Measurements from ENCODE around the gene TMIGD1. TPM values are rescaled to one million over a fixed set of nuclear protein-coding genes. Genes with fewer than 3 reads are reported as not detected.
A peak's percentile ranks its signal among the peaks of the same experiment; 100 is the strongest.

TMIGD1 gene
- total and polyA plus RNA-seq, 10 of the 15 experiments (the other 5 are each of a cell fraction or from before 2014, with no cell fraction given) = not detected

GRCh38 chr17:30332057-30332542 lies 1.8 kb downstream of the TMIGD1 start (continued):
- no peak for TF ChIP-seq CUX1 (IDR thresholded peaks at IDR 0.05; ENCODE audit: insufficient replicate concordance, low read depth, low read length)
- TF ChIP-seq RELB (IDR thresholded peaks at IDR 0.05; ENCODE audit: low read depth) = peak; percentile 25; the same call in 1 of the 2 replicates
- TF ChIP-seq POLR2A (IDR thresholded peaks at IDR 0.05; ENCODE audit: low read depth, low read length) = no peak
- TF ChIP-seq MXI1 (IDR thresholded peaks at IDR 0.05; ENCODE audit: low read depth, low read length) = no peak
- no peak for TF ChIP-seq SMC3 (IDR thresholded peaks at IDR 0.05; ENCODE audit: borderline replicate concordance, low read length)
- no peak for TF ChIP-seq RFX5 (IDR thresholded peaks at IDR 0.05; ENCODE audit: low read depth, low read length)
- TF ChIP-seq PKNOX1 (IDR thresholded peaks at IDR 0.05) = 0 out of 2 replicates have a peak, but pooled peaks have one; percentile 33
- no peak for TF ChIP-seq JUND (IDR thresholded peaks at IDR 0.05; ENCODE audit: low read depth, low read length)
- no peak for TF ChIP-seq ESRRA (IDR thresholded peaks at IDR 0.05; ENCODE audit: low read length)
- TF ChIP-seq SKIL (IDR thresholded peaks at IDR 0.05; ENCODE audit: low read depth, poor library complexity, severe bottlenecking) = peak; percentile 74
- TF ChIP-seq HCFC1 (IDR thresholded peaks at IDR 0.05; ENCODE audit: low read length) = no peak
- no peak for TF ChIP-seq BACH1 (IDR thresholded peaks at IDR 0.05; ENCODE audit: borderline replicate concordance)
- TF ChIP-seq NRF1 (conservative IDR thresholded peaks at IDR 0.05; ENCODE audit: low read depth, low read length) = no peak
- peak; percentile 67 to 75; a peak in 3 of 4 replicates for TF ChIP-seq IKZF2 (IDR thresholded peaks at IDR 0.05)

Measured in GM12878 (cell line).